Gastrocnemius medialis (tissue), 4 donors: ENCODE measurements around the gene LY86. TPM values are rescaled to one million over a fixed set of nuclear protein-coding genes. Genes with fewer than 3 reads are reported as not detected.

ENCODE experiments used
- ATAC-seq, 2 donors: fragments of 150-250 bp; one replicate each; pipeline ENCODE4 v1.9.1; 2016
- DNase-seq, 2 donors: peaks; one replicate each; pipeline ENCODE4 v3.0.0-alpha.2; 2019
- H3K27ac ChIP-seq, 4 donors: fragments of 200-600 bp; sonication (generic); 1 replicate in 1 of 4; 2 replicates in 3 of 4; pipeline ENCODE4 v1.5.1; 2016 to 2018; ENCODE audit warnings: mild to moderate bottlenecking in 2 of 4, moderate library complexity in 1 of 4
- H3K27me3 ChIP-seq, 3 donors: fragments of 200-600 bp; sonication (generic) in 2 of 3; 1 replicate in 1 of 3; 2 replicates in 2 of 3; pipeline versions ENCODE4 v1.5.1 to v1.6.0; 2016 to 2019; ENCODE audit warnings: mild to moderate bottlenecking in 1 of 3, moderate library complexity in 1 of 3
- H3K36me3 ChIP-seq, 2 donors: fragments of 200-600 bp; sonication (generic) in 1 of 2; one replicate each; pipeline ENCODE4 v1.5.1; 2017 to 2018
- H3K4me1 ChIP-seq, 2 donors: fragments of 200-600 bp; sonication (generic) in 1 of 2; one replicate each; pipeline ENCODE4 v1.5.1; 2016 to 2017; ENCODE audit warnings: mild to moderate bottlenecking in 2 of 2
- H3K4me3 ChIP-seq, 4 donors: fragments of 200-600 bp; sonication (generic) in 3 of 4; 1 replicate in 1 of 4; 2 replicates in 3 of 4; pipeline ENCODE4 v1.5.1; 2016 to 2019; ENCODE audit warnings: mild to moderate bottlenecking in 2 of 4
- H3K9me3 ChIP-seq, 3 donors: fragments of 200-600 bp; sonication (generic) in 2 of 3; 1 replicate in 1 of 3; 2 replicates in 2 of 3; pipeline ENCODE4 v1.5.1; 2016 to 2019
- CTCF ChIP-seq, 5 experiments: fragments of 450-650 bp in 3 of 5; fragments of 200-600 bp in 2 of 5; sonication (generic) in 2 of 5; IDR thresholded peaks in 4 of 5; conservative IDR thresholded peaks in 1 of 5; 1 replicate in 4 of 5; 2 replicates in 1 of 5; pipeline ENCODE4 v1.5.1; 2016 to 2019; ENCODE audit warnings: antibody characterized with exemption in 5 of 5, mild to moderate bottlenecking in 3 of 5, moderate library complexity in 3 of 5
- POLR2A ChIP-seq, 2 donors: fragments of 450-650 bp; IDR thresholded peaks; one replicate each; pipeline ENCODE4 v1.6.1; 2017; ENCODE audit warnings: antibody characterized with exemption in 2 of 2, mild to moderate bottlenecking in 2 of 2, moderate library complexity in 2 of 2
- in situ Hi-C, 4 donors: fragments of 200-750 bp; cut with MboI; loops; one replicate each; pipeline versions ENCODE4 v1.15.0 to v1.8.0; 2017; ENCODE audit warnings: low sequenced_read_pairs in 4 of 4
- intact Hi-C: fragments of 100-400 bp; cut with DNase I; formaldehyde crosslinking; loops from one replicate; pipeline ENCODE4 v1.15.1; 2023; ENCODE audit warnings: low total_unique reads
- total RNA-seq, 4 donors: library from RNA; depleted of rRNA; stranded (reverse); fragments of >200 nt; gene quantifications; one replicate each; pipeline versions ENCODE4 v1.1.0 to v1.2.3, GENCODE V29; 2016

Gene LY86
- total RNA-seq, 4 donors from 2014 or later = 0.49 to 1.3 TPM; not detected in 2

DNA sequence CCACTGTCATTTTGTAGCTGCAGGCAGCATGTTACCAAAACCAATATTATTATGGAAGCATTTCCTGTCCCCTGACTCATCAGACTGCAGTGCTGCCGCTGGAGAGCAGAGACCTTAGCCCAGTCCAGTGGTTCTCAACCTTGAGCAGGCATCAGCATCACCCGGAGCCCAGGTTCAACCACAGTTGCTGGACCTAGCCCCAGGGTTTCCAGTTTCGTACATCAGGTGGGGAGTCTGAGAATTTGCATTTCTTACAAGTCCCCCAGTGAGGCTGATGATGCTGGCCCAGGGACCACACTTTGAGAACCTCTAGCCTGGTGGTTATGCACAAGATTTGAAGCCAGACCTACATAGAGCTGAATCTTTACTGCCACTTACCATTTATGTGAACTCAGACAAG, 47.3 kb downstream of the LY86 start:
- Histone ChIP-seq H3K4me3 (no peak overlapping the region), H3K27me3 (no peaks in the 10 kb centered on the region), H3K4me1 (no peaks in the 10 kb centered on the region), H3K36me3 (no peaks in the 10 kb centered on the region), H3K9me3 (no peaks in the 10 kb centered on the region), H3K27ac (no peak overlapping the region)
- DNase-seq = no peak
- intact Hi-C loops (no loop called here), in situ Hi-C loops (no loop called here)
- TF ChIP-seq CTCF (IDR thresholded peaks at IDR 0.05 in 4 of 5, conservative IDR thresholded peaks at IDR 0.05 in 1 of 5) = no peak
- no peak for TF ChIP-seq POLR2A (IDR thresholded peaks at IDR 0.05)
- ATAC-seq = no peak

DNA sequence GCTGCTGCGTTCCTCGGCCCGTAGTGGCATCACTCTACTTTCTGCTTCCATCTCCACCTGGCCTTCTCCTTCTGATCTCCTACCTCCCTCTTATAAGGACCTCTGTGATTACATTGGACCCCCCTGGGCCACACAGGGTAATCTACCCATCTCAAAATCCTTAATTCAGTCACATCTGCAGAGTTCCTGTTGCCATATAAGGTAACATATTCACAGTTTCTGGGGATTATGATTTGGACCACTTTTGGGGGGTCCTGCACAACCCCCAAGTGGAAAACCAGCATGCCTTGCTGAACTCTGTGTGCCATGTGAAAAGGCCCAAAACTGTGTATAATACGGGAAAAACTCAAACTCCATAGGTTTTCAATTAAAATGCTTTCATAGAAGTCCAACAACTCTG, 51.1 kb downstream of the LY86 start:
- TF ChIP-seq CTCF (IDR thresholded peaks at IDR 0.05 in 4 of 5, conservative IDR thresholded peaks at IDR 0.05 in 1 of 5) = no peak
- no peak for TF ChIP-seq POLR2A (IDR thresholded peaks at IDR 0.05)
- no peak for DNase-seq
- Histone ChIP-seq H3K27me3 (no peaks in the 10 kb centered on the region), H3K4me3 (no peak overlapping the region), H3K27ac (no peak overlapping the region), H3K9me3 (no peaks in the 10 kb centered on the region), H3K36me3 (no peaks in the 10 kb centered on the region), H3K4me1 (no peaks in the 10 kb centered on the region)
- in situ Hi-C loops = no loop called here
- no peak for ATAC-seq
- intact Hi-C loops = no loop called here

DNA sequence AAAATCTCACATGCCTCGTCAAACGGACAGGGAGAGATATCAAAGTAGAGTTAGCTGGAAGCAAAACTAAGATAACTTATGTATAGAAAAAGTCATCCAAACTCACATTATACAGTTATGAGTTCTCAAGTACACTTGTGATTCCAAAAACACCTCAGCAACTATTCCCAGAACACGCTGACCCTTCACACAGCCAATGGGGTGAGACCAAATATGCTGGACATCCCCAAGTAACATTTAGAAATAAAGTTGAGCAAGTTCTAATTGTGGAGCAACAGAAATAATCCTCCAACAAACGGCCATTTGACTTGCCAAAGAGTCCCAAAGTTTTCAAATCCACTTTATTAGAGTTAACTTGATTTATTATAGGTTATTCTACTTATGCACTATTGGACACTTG, 52.4 kb downstream of the LY86 start:
- DNase-seq (no peak), ATAC-seq (no peak)
- no peaks in the 10 kb centered on the region for H3K4me1 ChIP-seq
- H3K4me3 ChIP-seq = no peak overlapping the region
- no peaks in the 10 kb centered on the region for H3K9me3 ChIP-seq
- no peaks in the 10 kb centered on the region for H3K27me3 ChIP-seq
- H3K27ac ChIP-seq = no peak overlapping the region
- TF ChIP-seq CTCF (IDR thresholded peaks at IDR 0.05 in 4 of 5, conservative IDR thresholded peaks at IDR 0.05 in 1 of 5) (no peak), POLR2A (IDR thresholded peaks at IDR 0.05) (no peak)
- in situ Hi-C loops = no loop called here
- H3K36me3 ChIP-seq = no peaks in the 10 kb centered on the region
- intact Hi-C loops = no loop called here

- intact Hi-C loops (no loop called here), in situ Hi-C loops (no loop called here)
- no peaks in the 10 kb centered on the region for H3K36me3 ChIP-seq
- no peak overlapping the region for H3K27ac ChIP-seq
- TF ChIP-seq CTCF (IDR thresholded peaks at IDR 0.05 in 4 of 5, conservative IDR thresholded peaks at IDR 0.05 in 1 of 5) (no peak), POLR2A (IDR thresholded peaks at IDR 0.05) (no peak)
- DNase-seq (no peak), ATAC-seq (no peak)
- H3K4me3 ChIP-seq = no peak overlapping the region
- H3K9me3 ChIP-seq = no peaks in the 10 kb centered on the region
- no peaks in the 10 kb centered on the region for H3K4me1 ChIP-seq
- H3K27me3 ChIP-seq = no peaks in the 10 kb centered on the region
Observed at GRCh38 chr6:6643398-6643797, 54.9 kb downstream of the LY86 start.

DNA sequence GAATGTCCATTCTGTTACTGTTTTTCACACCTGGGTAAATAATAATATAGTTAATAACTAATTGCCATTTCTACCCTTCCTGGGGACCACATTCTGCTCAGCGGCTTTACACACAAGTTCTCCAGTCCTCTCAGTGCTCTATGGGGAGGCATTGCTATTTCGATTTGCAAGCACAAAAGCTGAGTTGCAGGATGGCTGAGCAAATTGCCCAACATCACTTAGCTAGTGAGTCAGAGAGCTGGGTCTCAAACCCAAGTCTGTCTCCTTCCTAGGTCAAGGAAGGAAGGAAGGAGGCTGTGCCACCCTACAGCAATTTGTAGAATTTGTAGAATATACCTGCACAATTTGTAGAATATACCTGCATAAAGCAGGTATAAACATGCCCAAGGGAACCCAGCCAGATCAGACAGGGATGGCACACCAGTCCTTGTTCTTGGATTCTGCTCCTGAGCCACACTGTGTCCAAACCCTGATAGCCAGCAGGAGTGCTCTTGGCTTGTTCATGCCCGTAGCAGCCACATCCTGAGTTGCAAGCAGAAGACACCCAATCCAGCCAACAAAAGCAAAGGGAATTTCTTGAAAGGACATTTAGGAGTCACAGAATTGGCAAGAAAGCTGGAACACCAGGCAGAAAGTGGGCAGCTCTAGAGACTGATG, 56.9 kb downstream of the LY86 start:
- Histone ChIP-seq H3K36me3 (no peaks in the 10 kb centered on the region), H3K4me3 (no peak overlapping the region), H3K27me3 (no peaks in the 10 kb centered on the region), H3K27ac (no peak overlapping the region), H3K4me1 (no peaks in the 10 kb centered on the region), H3K9me3 (no peaks in the 10 kb centered on the region)
- intact Hi-C loops (no loop called here), in situ Hi-C loops (no loop called here)
- no peak for DNase-seq
- ATAC-seq = no peak
- TF ChIP-seq POLR2A (IDR thresholded peaks at IDR 0.05) (no peak), CTCF (IDR thresholded peaks at IDR 0.05 in 4 of 5, conservative IDR thresholded peaks at IDR 0.05 in 1 of 5) (no peak)
